Breast epithelium (tissue), 3 donors: ENCODE results near the gene AMMECR1.

ENCODE experiments used
- CTCF ChIP-seq, 3 donors: fragments of 450-650 bp; IDR thresholded peaks; one replicate each; pipeline ENCODE4 v1.5.1; 2016 to 2017; ENCODE audit warnings: antibody characterized with exemption in 3 of 3, mild to moderate bottlenecking in 3 of 3, moderate library complexity in 3 of 3
- POLR2A ChIP-seq: fragments of 450-650 bp; IDR thresholded peaks from one replicate; pipeline ENCODE4 v1.6.1; 2016; ENCODE audit warnings: antibody characterized with exemption, mild to moderate bottlenecking, moderate library complexity
- POLR2AphosphoS5 ChIP-seq, 3 donors: sonication (generic); formaldehyde crosslinking; IDR thresholded peaks; one replicate each; pipeline ENCODE4 v1.6.1; 2017; ENCODE audit warnings: antibody characterized with exemption in 3 of 3

GRCh38 chrX:110208092-110208491 lies 109.8 kb downstream of the AMMECR1 start:
- no peak for TF ChIP-seq CTCF (IDR thresholded peaks at IDR 0.05)
- TF ChIP-seq POLR2A = no peak
- TF ChIP-seq POLR2AphosphoS5 (IDR thresholded peaks at IDR 0.05) = no peak
